Liver (tissue), 3 donors: Measurements from ENCODE around the gene ST8SIA6.

Experiments used
- ATF3 ChIP-seq: IDR thresholded peaks from 2 replicates; pipeline ENCODE4 v1.6.1; 2016; ENCODE audit warnings: antibody characterized with exemption
- CTCF ChIP-seq: fragments of 150-350 bp; IDR thresholded peaks from 2 replicates; pipeline ENCODE4 v1.5.1; 2017; ENCODE audit warnings: improper control_type of control experiment, low read depth, low read length; ENCODE audit not compliant: missing input control
- EGR1 ChIP-seq, 2 donors: IDR thresholded peaks; 2 replicates each; pipeline ENCODE4 v1.6.1; 2016 to 2018; ENCODE audit warnings: antibody characterized with exemption in 2 of 2, low read depth in 2 of 2
- FOXA1 ChIP-seq: IDR thresholded peaks from 2 replicates; pipeline ENCODE4 v1.6.1; 2016; ENCODE audit warnings: antibody characterized with exemption
- GABPA ChIP-seq, 2 donors: IDR thresholded peaks in 1 of 2; conservative IDR thresholded peaks in 1 of 2; 2 replicates each; pipeline ENCODE4 v1.6.1; 2016; ENCODE audit warnings: antibody characterized with exemption in 2 of 2, mild to moderate bottlenecking in 1 of 2, moderate library complexity in 1 of 2
- JUND ChIP-seq, 2 donors: IDR thresholded peaks; 2 replicates each; pipeline ENCODE4 v1.6.1; 2016; ENCODE audit warnings: antibody characterized with exemption in 2 of 2
- MAX ChIP-seq: IDR thresholded peaks from 2 replicates; pipeline ENCODE4 v1.6.1; 2016; ENCODE audit warnings: antibody characterized with exemption
- RAD21 ChIP-seq, 2 donors: IDR thresholded peaks; 2 replicates each; pipeline ENCODE4 v1.6.1; 2016; ENCODE audit warnings: antibody characterized with exemption in 2 of 2, mild to moderate bottlenecking in 2 of 2
- REST ChIP-seq: IDR thresholded peaks from 2 replicates; pipeline ENCODE4 v1.6.1; 2016; ENCODE audit warnings: antibody characterized with exemption, mild to moderate bottlenecking
- RXRA ChIP-seq, 2 donors: IDR thresholded peaks; 2 replicates each; pipeline ENCODE4 v1.6.1; 2017 to 2018; ENCODE audit warnings: antibody characterized with exemption in 2 of 2, mild to moderate bottlenecking in 1 of 2
- SP1 ChIP-seq: IDR thresholded peaks from 2 replicates; pipeline ENCODE4 v1.6.1; 2018; ENCODE audit warnings: antibody characterized with exemption, mild to moderate bottlenecking
- TAF1 ChIP-seq: conservative IDR thresholded peaks from 2 replicates; pipeline ENCODE4 v1.6.1; 2016; ENCODE audit warnings: antibody characterized with exemption, mild to moderate bottlenecking
- YY1 ChIP-seq: IDR thresholded peaks from 2 replicates; pipeline ENCODE4 v1.6.1; 2016; ENCODE audit warnings: antibody characterized with exemption, mild to moderate bottlenecking
- ZBTB33 ChIP-seq: IDR thresholded peaks from 2 replicates; pipeline ENCODE4 v1.6.1; 2016; ENCODE audit warnings: antibody characterized with exemption
- donor health status: healthy.
- donor health status: healthy.

GRCh38 chr10:17394854-17395253 is 59.5 kb downstream of the ST8SIA6 start:
- TF ChIP-seq TAF1 (no peak), CTCF (no peak), RAD21 (IDR thresholded peaks at IDR 0.05) (no peak), FOXA1 (no peak), MAX (no peak), JUND (IDR thresholded peaks at IDR 0.05) (no peak), REST (no peak), RXRA (IDR thresholded peaks at IDR 0.05) (no peak), EGR1 (IDR thresholded peaks at IDR 0.05; ENCODE audit: low read depth in 2 of 2) (no peak), YY1 (no peak), SP1 (no peak), ATF3 (no peak), ZBTB33 (no peak), GABPA (IDR thresholded peaks at IDR 0.05 in 1 of 2, conservative IDR thresholded peaks at IDR 0.05 in 1 of 2) (no peak)
